ENCODE results near the gene EIF3A.

GRCh38 chr10:118994321-118994720 lies 86.3 kb downstream of the EIF3A start:
- no peak for TF ChIP-seq FOXK2 (IDR thresholded peaks at IDR 0.05)
- no peak for TF ChIP-seq ZNF384 (IDR thresholded peaks at IDR 0.05)
- no peak for TF ChIP-seq ELF4 (IDR thresholded peaks at IDR 0.05)
- no peak for TF ChIP-seq FOXM1 (IDR thresholded peaks at IDR 0.05; ENCODE audit: borderline replicate concordance)
- no peak for TF ChIP-seq PKNOX1 (IDR thresholded peaks at IDR 0.05)
- TF ChIP-seq CTBP1 (IDR thresholded peaks at IDR 0.05; ENCODE audit: borderline replicate concordance): no peak
